K562 (cell line): ENCODE measurements around the gene TTC27. TPM values are rescaled to one million over a fixed set of nuclear protein-coding genes. Genes with fewer than 3 reads are reported as not detected.

Experiments used
- ARID1B ChIP-seq: fragments of 450-650 bp; IDR thresholded peaks from 2 replicates; pipeline ENCODE4 v1.6.1; 2016; ENCODE audit warnings: antibody characterized with exemption, mild to moderate bottlenecking, inconsistent platforms
- BACH1 ChIP-seq: fragments of 200-800 bp; sonication (Bioruptor generic); IDR thresholded peaks from 2 replicates; pipeline ENCODE4 v1.6.1; 2016; ENCODE audit warnings: missing genetic modification characterization, missing compliant biosample characterization
- C11orf30 ChIP-seq: fragments of 450-650 bp; IDR thresholded peaks from 2 replicates; pipeline ENCODE4 v1.6.1; 2016; ENCODE audit warnings: low read depth, mild to moderate bottlenecking
- CBFA2T3 ChIP-seq: fragments of 450-650 bp; IDR thresholded peaks from 2 replicates; pipeline ENCODE4 v1.6.1; 2017
- CBX1 ChIP-seq: sonication (generic); IDR thresholded peaks from 2 replicates; pipeline ENCODE4 v1.6.1; 2016; ENCODE audit warnings: antibody characterized with exemption, low read depth, mild to moderate bottlenecking
- FIP1L1 ChIP-seq: fragments of 200-400 bp; formaldehyde crosslinking; IDR thresholded peaks from 2 replicates; pipeline ENCODE4 v1.6.1; 2018; ENCODE audit warnings: mild to moderate bottlenecking, low read depth, low read length; ENCODE audit not compliant: poor library complexity, severe bottlenecking
- GTF2F1 ChIP-seq: IDR thresholded peaks from 2 replicates; pipeline ENCODE4 v1.6.1; 2011; ENCODE audit warnings: low read depth, low read length, improper control_type of control experiment
- MYC ChIP-seq, 2 experiments: fragments of 250-450 bp in 1 of 2; sonication (Bioruptor Pico) in 1 of 2; IDR thresholded peaks; 2 replicates each; pipeline versions ENCODE4 v1.5.1 to v1.6.1; 2012 to 2021; ENCODE audit warnings: low read depth in 2 of 2, borderline replicate concordance in 1 of 2, improper control_type of control experiment in 1 of 2, low read length in 1 of 2, mild to moderate bottlenecking in 1 of 2, moderate library complexity in 1 of 2
- NFATC3 ChIP-seq: fragments of 450-650 bp; IDR thresholded peaks from 2 replicates; pipeline ENCODE4 v1.6.1; 2017; ENCODE audit warnings: mild to moderate bottlenecking
- NR2C1 ChIP-seq, 2 experiments: fragments of 450-650 bp; IDR thresholded peaks; 2 replicates each; pipeline ENCODE4 v1.6.1; 2017; ENCODE audit warnings: mild to moderate bottlenecking in 2 of 2, antibody characterized with exemption in 1 of 2, inconsistent platforms in 1 of 2, missing compliant biosample characterization in 1 of 2, missing genetic modification characterization in 1 of 2
- NRF1 ChIP-seq, 2 experiments: fragments of 450-650 bp; IDR thresholded peaks in 1 of 2; conservative IDR thresholded peaks in 1 of 2; 2 replicates each; pipeline ENCODE4 v1.6.1; 2014; ENCODE audit warnings: mild to moderate bottlenecking in 2 of 2
- SMAD4 ChIP-seq: fragments of 250-450 bp; sonication (Bioruptor Pico); conservative IDR thresholded peaks from 2 replicates; pipeline ENCODE4 v1.8.0; 2021; ENCODE audit warnings: inconsistent platforms, mild to moderate bottlenecking, moderate library complexity
- SMARCC2 ChIP-seq: fragments of 450-650 bp; IDR thresholded peaks from 2 replicates; pipeline ENCODE4 v1.6.1; 2017; ENCODE audit warnings: antibody characterized with exemption, moderate library complexity, mild to moderate bottlenecking, low read depth
- SNRNP70 ChIP-seq: fragments of 200-400 bp; formaldehyde crosslinking; optimal IDR thresholded peaks from 2 replicates; pipeline ENCODE3; 2017; ENCODE audit warnings: low read depth, low read length
- SOX6 ChIP-seq: fragments of 450-650 bp; IDR thresholded peaks from 2 replicates; pipeline ENCODE4 v1.6.1; 2014; ENCODE audit warnings: mild to moderate bottlenecking
- TEAD4 ChIP-seq, 2 experiments: sonication (generic) in 1 of 2; formaldehyde crosslinking in 1 of 2; IDR thresholded peaks; 2 replicates each; pipeline versions ENCODE4 v1.6.1 to v1.8.0; 2012 to 2022; ENCODE audit warnings: borderline replicate concordance in 1 of 2, inconsistent platforms in 1 of 2, low read length in 1 of 2, mild to moderate bottlenecking in 1 of 2, missing genetic modification reagents in 1 of 2
- ZNF57 ChIP-seq: fragments of 450-650 bp; formaldehyde crosslinking; IDR thresholded peaks from 2 replicates; pipeline ENCODE4 v1.4.0; 2020; ENCODE audit warnings: mild to moderate bottlenecking, moderate library complexity
- ZNF644 ChIP-seq: fragments of 200-800 bp; sonication (Bioruptor generic); IDR thresholded peaks from 2 replicates; pipeline ENCODE4 v1.6.1; 2016; ENCODE audit warnings: low read depth, missing genetic modification characterization, missing compliant biosample characterization
- ZNF766 ChIP-seq: fragments of 200-800 bp; sonication (Bioruptor generic); conservative IDR thresholded peaks from 2 replicates; pipeline ENCODE4 v1.6.1; 2016; ENCODE audit warnings: missing genetic modification characterization, missing compliant biosample characterization
- polyA plus RNA-seq, 8 experiments: library from polyadenylated mRNA; depleted of rRNA in 4 of 8; stranded (reverse) in 5 of 8; unstranded in 3 of 8; fragments of >200 nt; fragmentation: Nextera tagmentation in 2 of 8; fragmentation: Illumina TruSeq in 1 of 8; extraction: Ambion mirVana in 2 of 8; extraction: Trizol in 1 of 8; gene quantifications; 2 replicates each; pipeline versions ENCODE4 v1.2.1 to v1.2.3, GENCODE V29; 2011 to 2014; ENCODE audit warnings: inconsistent platforms in 1 of 8, missing spikeins in 1 of 8
- total RNA-seq, 7 experiments: library from RNA; depleted of rRNA in 6 of 7; stranded (reverse); fragments of >200 nt in 6 of 7; fragmentation: Illumina TruSeq in 2 of 7; extraction: Trizol in 2 of 7; gene quantifications; 2 replicates each; pipeline versions ENCODE4 v1.2.1 to v1.2.3, GENCODE V29; 2011 to 2021; ENCODE audit warnings: low replicate concordance in 1 of 7
- TF ChIP-seq, protein P1 (sequence below), 2 experiments: fragments of 450-650 bp in 1 of 2; sonication (generic) in 1 of 2; formaldehyde crosslinking in 1 of 2; IDR thresholded peaks in 1 of 2; conservative IDR thresholded peaks in 1 of 2; 2 replicates each; pipeline versions ENCODE4 v1.6.1 to v1.8.1; 2016 to 2023; ENCODE audit warnings: mild to moderate bottlenecking in 2 of 2, moderate library complexity in 2 of 2, inconsistent platforms in 1 of 2, missing genetic modification reagents in 1 of 2
- TF ChIP-seq, protein P2 (sequence below): sonication (generic); formaldehyde crosslinking; IDR thresholded peaks from 2 replicates; pipeline ENCODE4 v1.8.1; 2023; ENCODE audit warnings: mild to moderate bottlenecking, missing genetic modification reagents
- TF ChIP-seq, protein P3 (sequence below): fragments of 450-650 bp; formaldehyde crosslinking; IDR thresholded peaks from 2 replicates; pipeline ENCODE4 v1.4.0; 2020; ENCODE audit warnings: mild to moderate bottlenecking

The TTC27 gene
- total and polyA plus RNA-seq, 9 of the 15 experiments (the other 6 are each of a cell fraction or from before 2014, with no cell fraction given) = 44.3 to 93.4 (median 57.3) TPM

DNA sequence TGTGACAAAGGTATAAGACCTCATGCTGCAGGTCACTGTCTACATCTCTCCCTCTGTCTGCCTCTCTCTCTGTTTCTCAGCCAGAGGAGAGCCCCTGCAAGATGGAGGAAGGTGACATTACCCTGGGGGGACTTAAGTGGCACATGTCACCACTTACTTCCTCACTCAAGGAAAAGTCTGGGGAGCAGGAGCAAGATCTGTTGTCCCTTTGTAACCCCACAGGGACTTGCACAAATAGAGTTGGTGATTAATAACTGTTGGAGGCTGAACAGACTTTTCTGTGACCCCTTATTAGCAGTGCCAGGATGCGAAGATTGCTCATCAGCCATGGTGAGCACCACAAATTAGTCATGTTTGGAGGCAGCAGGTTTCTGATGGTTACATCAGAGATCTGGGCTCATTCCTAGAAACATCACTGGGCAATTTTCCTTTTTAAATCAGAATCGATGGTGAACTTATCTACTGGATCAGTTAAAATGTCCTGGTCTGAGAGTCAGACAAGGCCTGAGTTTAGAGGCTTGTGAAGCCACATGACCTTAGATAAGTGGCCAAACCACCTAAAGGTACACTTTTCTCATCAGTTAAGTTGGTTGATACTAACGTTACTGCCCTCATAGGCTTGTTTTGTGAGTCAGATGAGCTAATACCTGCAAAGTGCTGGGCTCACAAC is 237.7 kb downstream of the TTC27 start (continued):
- TF ChIP-seq, protein P1, sequence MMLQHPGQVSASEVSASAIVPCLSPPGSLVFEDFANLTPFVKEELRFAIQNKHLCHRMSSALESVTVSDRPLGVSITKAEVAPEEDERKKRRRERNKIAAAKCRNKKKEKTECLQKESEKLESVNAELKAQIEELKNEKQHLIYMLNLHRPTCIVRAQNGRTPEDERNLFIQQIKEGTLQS (IDR thresholded peaks at IDR 0.05) = peak; percentile 91
- TF ChIP-seq, protein P1 (CRISPR knock-in tag; conservative IDR thresholded peaks at IDR 0.05) = no peak
- TF ChIP-seq FIP1L1 (no peak), MYC (IDR thresholded peaks at IDR 0.05; ENCODE audit: low read depth, low read length) (no peak), MYC (CRISPR knock-in tag; IDR thresholded peaks at IDR 0.05; ENCODE audit: borderline replicate concordance, low read depth) (no peak), ZNF644 (0 out of 2 replicates have a peak, but pooled peaks have one; percentile 29), NRF1 (conservative IDR thresholded peaks at IDR 0.05 in 1 of 2, IDR thresholded peaks at IDR 0.05 in 1 of 2) (no peak), NR2C1 (IDR thresholded peaks at IDR 0.05) (no peak), NR2C1 (tag; IDR thresholded peaks at IDR 0.05) (peak; percentile 50), C11orf30 (no peak), GTF2F1 (no peak), SOX6 (peak; percentile 61), SNRNP70 (no peak), ZNF57 (CRISPR knock-in tag) (no peak), SMARCC2 (peak; percentile 25; the same call in 1 of the 2 replicates), ZNF766 (0 out of 2 replicates have a peak, but pooled peaks have one; percentile 15), BACH1 (tag) (peak; percentile 81), TEAD4 (IDR thresholded peaks at IDR 0.05; ENCODE audit: low read length) (no peak), TEAD4 (CRISPR knock-in tag; IDR thresholded peaks at IDR 0.05; ENCODE audit: borderline replicate concordance) (no peak), ARID1B (peak; percentile 26; the same call in 1 of the 2 replicates), NFATC3 (no peak), CBFA2T3 (no peak), SMAD4 (peak; percentile 31; the same call in 1 of the 2 replicates), CBX1 (no peak)
- TF ChIP-seq, protein P2, sequence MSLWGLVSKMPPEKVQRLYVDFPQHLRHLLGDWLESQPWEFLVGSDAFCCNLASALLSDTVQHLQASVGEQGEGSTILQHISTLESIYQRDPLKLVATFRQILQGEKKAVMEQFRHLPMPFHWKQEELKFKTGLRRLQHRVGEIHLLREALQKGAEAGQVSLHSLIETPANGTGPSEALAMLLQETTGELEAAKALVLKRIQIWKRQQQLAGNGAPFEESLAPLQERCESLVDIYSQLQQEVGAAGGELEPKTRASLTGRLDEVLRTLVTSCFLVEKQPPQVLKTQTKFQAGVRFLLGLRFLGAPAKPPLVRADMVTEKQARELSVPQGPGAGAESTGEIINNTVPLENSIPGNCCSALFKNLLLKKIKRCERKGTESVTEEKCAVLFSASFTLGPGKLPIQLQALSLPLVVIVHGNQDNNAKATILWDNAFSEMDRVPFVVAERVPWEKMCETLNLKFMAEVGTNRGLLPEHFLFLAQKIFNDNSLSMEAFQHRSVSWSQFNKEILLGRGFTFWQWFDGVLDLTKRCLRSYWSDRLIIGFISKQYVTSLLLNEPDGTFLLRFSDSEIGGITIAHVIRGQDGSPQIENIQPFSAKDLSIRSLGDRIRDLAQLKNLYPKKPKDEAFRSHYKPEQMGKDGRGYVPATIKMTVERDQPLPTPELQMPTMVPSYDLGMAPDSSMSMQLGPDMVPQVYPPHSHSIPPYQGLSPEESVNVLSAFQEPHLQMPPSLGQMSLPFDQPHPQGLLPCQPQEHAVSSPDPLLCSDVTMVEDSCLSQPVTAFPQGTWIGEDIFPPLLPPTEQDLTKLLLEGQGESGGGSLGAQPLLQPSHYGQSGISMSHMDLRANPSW (CRISPR knock-in tag) = no peak
- TF ChIP-seq, protein P3, sequence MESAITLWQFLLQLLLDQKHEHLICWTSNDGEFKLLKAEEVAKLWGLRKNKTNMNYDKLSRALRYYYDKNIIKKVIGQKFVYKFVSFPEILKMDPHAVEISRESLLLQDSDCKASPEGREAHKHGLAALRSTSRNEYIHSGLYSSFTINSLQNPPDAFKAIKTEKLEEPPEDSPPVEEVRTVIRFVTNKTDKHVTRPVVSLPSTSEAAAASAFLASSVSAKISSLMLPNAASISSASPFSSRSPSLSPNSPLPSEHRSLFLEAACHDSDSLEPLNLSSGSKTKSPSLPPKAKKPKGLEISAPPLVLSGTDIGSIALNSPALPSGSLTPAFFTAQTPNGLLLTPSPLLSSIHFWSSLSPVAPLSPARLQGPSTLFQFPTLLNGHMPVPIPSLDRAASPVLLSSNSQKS = no peak
